GM12872 (cell line): ENCODE data around the gene LSM4.

Source experiments
- TF ChIP-seq, protein P1 (sequence below): IDR thresholded peaks from 3 replicates; pipeline ENCODE4 v1.5.1; 2011; ENCODE audit warnings: low read depth, mild to moderate bottlenecking, low read length, moderate library complexity; ENCODE audit not compliant: insufficient read depth

LSM4 gene

GRCh38 chr19:18279516-18280246 is 43.2 kb downstream of the LSM4 start:
- TF ChIP-seq, protein P1, sequence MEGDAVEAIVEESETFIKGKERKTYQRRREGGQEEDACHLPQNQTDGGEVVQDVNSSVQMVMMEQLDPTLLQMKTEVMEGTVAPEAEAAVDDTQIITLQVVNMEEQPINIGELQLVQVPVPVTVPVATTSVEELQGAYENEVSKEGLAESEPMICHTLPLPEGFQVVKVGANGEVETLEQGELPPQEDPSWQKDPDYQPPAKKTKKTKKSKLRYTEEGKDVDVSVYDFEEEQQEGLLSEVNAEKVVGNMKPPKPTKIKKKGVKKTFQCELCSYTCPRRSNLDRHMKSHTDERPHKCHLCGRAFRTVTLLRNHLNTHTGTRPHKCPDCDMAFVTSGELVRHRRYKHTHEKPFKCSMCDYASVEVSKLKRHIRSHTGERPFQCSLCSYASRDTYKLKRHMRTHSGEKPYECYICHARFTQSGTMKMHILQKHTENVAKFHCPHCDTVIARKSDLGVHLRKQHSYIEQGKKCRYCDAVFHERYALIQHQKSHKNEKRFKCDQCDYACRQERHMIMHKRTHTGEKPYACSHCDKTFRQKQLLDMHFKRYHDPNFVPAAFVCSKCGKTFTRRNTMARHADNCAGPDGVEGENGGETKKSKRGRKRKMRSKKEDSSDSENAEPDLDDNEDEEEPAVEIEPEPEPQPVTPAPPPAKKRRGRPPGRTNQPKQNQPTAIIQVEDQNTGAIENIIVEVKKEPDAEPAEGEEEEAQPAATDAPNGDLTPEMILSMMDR: peak; percentile 94

- TF ChIP-seq, protein P1: no peak
Observed at GRCh38 chr19:18279266-18279515, 43.7 kb downstream of the LSM4 start.

- TF ChIP-seq, protein P1: peak; percentile 66
Observed at GRCh38 chr19:18278521-18279265, 44.2 kb downstream of the LSM4 start.

- TF ChIP-seq, protein P1: no peak
Observed at GRCh38 chr19:18274781-18275356, 48.0 kb downstream of the LSM4 start.

GRCh38 chr19:18274219-18274780 is 48.6 kb downstream of the LSM4 start, which contains the start of gene IQCN:
TSS of gene IQCN (minus strand) at chr19:18274452. CDS start at chr19:18269478, 4,974 bp downstream.
- TF ChIP-seq, protein P1: no peak

DNA sequence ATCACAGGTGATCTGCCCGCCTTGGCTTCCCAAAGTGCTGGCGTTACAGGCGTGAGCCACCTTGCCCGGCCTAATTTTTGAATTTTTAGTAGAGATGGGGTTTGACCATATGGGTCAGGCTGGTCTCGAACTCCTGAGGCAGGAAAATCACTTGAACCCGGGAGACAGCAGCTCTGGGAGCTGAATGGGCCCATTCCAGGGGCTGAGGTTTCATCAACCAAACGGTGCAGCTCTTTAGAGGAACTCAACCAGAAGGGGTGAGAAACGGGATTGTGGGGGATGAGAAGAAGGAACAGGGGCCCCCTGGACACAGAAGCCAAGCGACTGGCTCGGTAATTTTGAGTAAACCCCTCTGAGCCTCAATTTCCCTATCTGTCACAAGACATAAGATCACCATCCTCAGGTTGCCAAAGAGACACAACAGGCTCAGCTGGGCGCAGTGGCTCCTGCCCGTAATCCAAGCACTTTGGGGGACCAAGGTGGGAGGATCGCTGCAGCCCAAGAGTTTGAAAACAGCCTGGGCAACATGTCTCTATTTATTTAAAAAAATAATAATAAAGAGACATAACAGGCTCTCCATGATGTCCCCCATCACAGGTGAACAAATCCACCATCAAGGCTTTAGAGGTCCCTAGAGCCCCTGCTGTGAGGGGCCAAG is 49.2 kb downstream of the LSM4 start:
- TF ChIP-seq, protein P1: no peak

GRCh38 chr19:18271433-18271841 is 51.4 kb downstream of the LSM4 start:
- TF ChIP-seq, protein P1: no peak
